ENCODE measurements around the gene AKR1A1. TPM values are rescaled to one million over a fixed set of nuclear protein-coding genes. Genes with fewer than 3 reads are reported as not detected.

Gene AKR1A1
- 72.4 to 81.4 TPM (median 80.6 TPM) in 5 replicates for total RNA-seq (2022; extraction: Qiagen RNA extraction; ENCODE audit: low read depth)

DNA sequence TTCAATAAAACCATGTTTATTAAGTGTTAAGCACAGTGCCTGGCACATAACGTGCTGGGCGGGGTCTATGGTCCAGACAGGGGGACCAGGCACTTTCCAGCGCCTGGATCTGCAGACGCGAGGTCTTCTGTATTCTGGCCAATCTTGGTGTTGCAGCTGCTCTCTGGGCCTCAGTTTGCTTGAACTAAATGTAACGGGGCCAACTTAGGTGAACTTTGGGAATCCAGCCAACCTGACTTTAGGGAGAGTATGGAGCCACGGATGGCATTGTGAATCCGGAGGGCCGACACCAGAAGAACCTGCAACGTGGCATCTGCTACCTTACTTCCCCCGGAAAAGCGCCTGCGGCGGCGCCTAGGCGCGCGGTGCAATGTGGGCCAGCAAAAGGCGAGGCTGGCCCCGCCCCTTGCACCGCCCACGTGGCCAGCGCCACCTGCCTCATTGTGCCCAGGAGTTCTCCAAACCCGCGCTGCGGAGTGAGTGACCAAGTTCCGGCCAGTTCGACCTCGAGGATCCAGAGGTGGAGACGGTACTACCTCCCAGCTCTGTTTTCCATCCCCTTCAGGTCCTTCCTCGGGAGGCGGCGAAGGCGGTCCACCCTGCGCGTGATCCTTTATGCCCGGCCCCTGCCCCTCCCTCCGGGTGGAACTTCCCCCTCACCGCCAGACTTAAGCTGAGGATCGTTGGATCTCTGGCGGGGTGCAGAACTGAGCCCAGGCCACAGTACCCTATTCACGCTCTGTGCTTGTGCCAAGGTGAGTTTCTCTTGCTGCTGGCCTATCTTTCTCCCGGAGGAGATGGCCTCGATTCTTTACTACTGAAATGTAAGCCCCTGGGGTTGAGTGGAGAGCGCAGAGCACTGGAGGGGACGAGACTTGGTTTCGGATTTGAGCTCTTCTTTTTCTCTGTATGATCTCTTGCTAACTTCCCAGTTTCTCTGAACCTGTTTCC, at the start of gene AKR1A1:
TSS of gene AKR1A1 (plus strand) at position 426 of the 951 bp plus-strand sequence. CDS start 10,969 bp downstream, outside the sequence.

DNA sequence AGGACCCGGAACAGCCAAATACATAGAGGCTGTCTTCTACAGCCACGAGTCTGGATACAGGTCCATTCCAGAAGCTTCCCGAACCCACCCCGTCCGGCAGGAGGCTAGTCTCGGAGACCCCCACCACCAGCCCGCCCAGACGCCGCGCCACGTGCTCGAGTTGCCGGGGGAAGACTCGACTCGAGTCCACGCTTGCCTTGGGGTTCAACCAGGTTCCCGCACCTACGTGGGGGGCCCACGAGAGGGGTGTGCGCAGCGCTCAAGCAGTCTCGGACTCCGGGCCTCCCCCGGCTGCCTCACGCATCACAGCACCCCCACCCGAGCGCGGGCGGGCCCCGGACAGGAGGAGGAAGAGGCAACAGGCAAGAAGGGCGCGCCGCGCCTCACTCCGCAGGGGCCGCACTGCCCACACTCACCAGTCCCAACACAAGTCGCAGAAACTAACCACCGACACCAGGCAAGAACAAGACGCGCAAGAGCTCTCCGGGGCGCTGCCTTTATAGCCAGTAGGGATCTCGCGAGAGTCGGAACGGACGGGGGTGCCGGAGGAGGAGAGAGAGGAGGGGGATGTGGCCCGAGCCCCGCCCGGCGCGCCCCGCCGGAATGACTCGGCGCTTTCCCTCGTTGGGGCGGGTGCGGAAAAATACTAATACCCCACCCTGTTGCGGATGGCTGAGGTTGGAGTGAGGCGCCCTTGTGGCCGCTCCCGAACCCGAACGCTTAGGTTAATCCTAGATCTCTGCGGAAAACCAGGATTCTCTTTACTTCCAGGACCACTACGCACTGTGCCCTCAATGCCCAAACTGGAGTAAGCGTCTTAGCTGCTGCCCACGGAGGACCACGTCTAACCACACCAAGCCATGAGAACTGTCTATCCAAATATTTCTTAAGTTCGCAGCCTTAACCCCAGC, 29.0 kb upstream of the AKR1A1 start, which contains the start of gene PRDX1:
TSS of gene PRDX1 (minus strand) at position 472 of the 911 bp plus-strand sequence. CDS start 2,841 bp downstream, outside the sequence.

GRCh38 chr1:45583666-45584350, 33.2 kb downstream of the AKR1A1 start, which contains the start of gene NASP:
Gene NASP (plus strand): TSS chr1:45584041. CDS start chr1:45584147, 106 bp downstream.

Other genes with a start within 250 kb of the AKR1A1 start
- 3.6 to 5.3 TPM (median 3.9 TPM) in 5 replicates for gene HPDL, start 223.9 kb upstream of the AKR1A1 start, total RNA-seq (2022; extraction: Qiagen RNA extraction; ENCODE audit: low read depth)
- gene TOE1, start 210.7 kb upstream of the AKR1A1 start, total RNA-seq (2022; extraction: Qiagen RNA extraction; ENCODE audit: low read depth): 12.3 to 14.5 TPM (median 13.2 TPM) in 5 replicates
- gene MUTYH, start 210.4 kb upstream of the AKR1A1 start, total RNA-seq (2022; extraction: Qiagen RNA extraction; ENCODE audit: low read depth): 7.4 to 10.8 TPM (median 10.2 TPM) in 5 replicates
- gene TESK2, start 59.7 kb upstream of the AKR1A1 start, total RNA-seq (2022; extraction: Qiagen RNA extraction; ENCODE audit: low read depth): 0.29 to 0.49 TPM (median 0.32 TPM) in 5 replicates
- gene CCDC163, start 50.8 kb upstream of the AKR1A1 start, total RNA-seq (2022; extraction: Qiagen RNA extraction; ENCODE audit: low read depth): 1.5 to 2.3 TPM (median 1.7 TPM) in 5 replicates
- 1.5 to 2.0 TPM (median 1.7 TPM) in 5 replicates for gene MMACHC, start 50.5 kb upstream of the AKR1A1 start, total RNA-seq (2022; extraction: Qiagen RNA extraction; ENCODE audit: low read depth)
- 2,161 to 2,321 TPM (median 2,215 TPM) in 5 replicates for gene PRDX1, start 28.9 kb upstream of the AKR1A1 start, total RNA-seq (2022; extraction: Qiagen RNA extraction; ENCODE audit: low read depth)
- gene NASP, start 33.2 kb downstream of the AKR1A1 start, total RNA-seq (2022; extraction: Qiagen RNA extraction; ENCODE audit: low read depth): 125 to 167 TPM (median 130 TPM) in 5 replicates
- gene CCDC17, start 73.2 kb downstream of the AKR1A1 start, total RNA-seq (2022; extraction: Qiagen RNA extraction; ENCODE audit: low read depth): 0.21 to 0.37 TPM (median 0.29 TPM) in 5 replicates
- 33.1 to 57.0 TPM (median 35.1 TPM) in 5 replicates for gene GPBP1L1, start 135.7 kb downstream of the AKR1A1 start, total RNA-seq (2022; extraction: Qiagen RNA extraction; ENCODE audit: low read depth)
- gene TMEM69, start 137.4 kb downstream of the AKR1A1 start, total RNA-seq (2022; extraction: Qiagen RNA extraction; ENCODE audit: low read depth): 18.4 to 21.3 TPM (median 20.1 TPM) in 5 replicates
- gene IPP, start 199.8 kb downstream of the AKR1A1 start, total RNA-seq (2022; extraction: Qiagen RNA extraction; ENCODE audit: low read depth): 3.4 to 5.5 TPM (median 5.0 TPM) in 5 replicates

All from A549 treated with CpdA at 1 μM for 4 hours (cell line).